Measurements from ENCODE around the gene RBM27. TPM values are rescaled to one million over a fixed set of nuclear protein-coding genes. Genes with fewer than 3 reads are reported as not detected.

RBM27 gene
- total RNA-seq, 1 experiment from 2014 or later, result 22.5 TPM

GRCh38 chr5:146249801-146250200 lies 46.4 kb downstream of the RBM27 start:
- intact Hi-C loops (cut with micrococcal nuclease; ENCODE audit: unreplicated experiment), result no loop called here
- H3K27me3 ChIP-seq (ENCODE audit: control insufficient read depth, insufficient read depth, low read length), result no peaks in the 10 kb centered on the region
- POLR2A ChIA-PET, result no interaction called here
- H3K36me3 ChIP-seq (ENCODE audit: control insufficient read depth, insufficient read depth, low read length), result 0 out of 2 replicates have a peak, but pooled peaks cover under 1% of the 10 kb centered on the region
- CTCF ChIA-PET, result interaction anchor here (0.6 kb wide), 1 partner anchor 30 kb away, joined by 7 read pairs; no protein-coding TSS in a partner anchor
- TF ChIP-seq TCF7L2 (IDR thresholded peaks at IDR 0.05; ENCODE audit: low read depth, low read length), result no peak
- TF ChIP-seq SIN3A (IDR thresholded peaks at IDR 0.05; ENCODE audit: borderline replicate concordance, insufficient read depth, low read depth, low read length), result no peak
- TF ChIP-seq, protein P1, sequence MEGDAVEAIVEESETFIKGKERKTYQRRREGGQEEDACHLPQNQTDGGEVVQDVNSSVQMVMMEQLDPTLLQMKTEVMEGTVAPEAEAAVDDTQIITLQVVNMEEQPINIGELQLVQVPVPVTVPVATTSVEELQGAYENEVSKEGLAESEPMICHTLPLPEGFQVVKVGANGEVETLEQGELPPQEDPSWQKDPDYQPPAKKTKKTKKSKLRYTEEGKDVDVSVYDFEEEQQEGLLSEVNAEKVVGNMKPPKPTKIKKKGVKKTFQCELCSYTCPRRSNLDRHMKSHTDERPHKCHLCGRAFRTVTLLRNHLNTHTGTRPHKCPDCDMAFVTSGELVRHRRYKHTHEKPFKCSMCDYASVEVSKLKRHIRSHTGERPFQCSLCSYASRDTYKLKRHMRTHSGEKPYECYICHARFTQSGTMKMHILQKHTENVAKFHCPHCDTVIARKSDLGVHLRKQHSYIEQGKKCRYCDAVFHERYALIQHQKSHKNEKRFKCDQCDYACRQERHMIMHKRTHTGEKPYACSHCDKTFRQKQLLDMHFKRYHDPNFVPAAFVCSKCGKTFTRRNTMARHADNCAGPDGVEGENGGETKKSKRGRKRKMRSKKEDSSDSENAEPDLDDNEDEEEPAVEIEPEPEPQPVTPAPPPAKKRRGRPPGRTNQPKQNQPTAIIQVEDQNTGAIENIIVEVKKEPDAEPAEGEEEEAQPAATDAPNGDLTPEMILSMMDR (IDR thresholded peaks at IDR 0.05), result no peak
- TF ChIP-seq, protein P2, sequence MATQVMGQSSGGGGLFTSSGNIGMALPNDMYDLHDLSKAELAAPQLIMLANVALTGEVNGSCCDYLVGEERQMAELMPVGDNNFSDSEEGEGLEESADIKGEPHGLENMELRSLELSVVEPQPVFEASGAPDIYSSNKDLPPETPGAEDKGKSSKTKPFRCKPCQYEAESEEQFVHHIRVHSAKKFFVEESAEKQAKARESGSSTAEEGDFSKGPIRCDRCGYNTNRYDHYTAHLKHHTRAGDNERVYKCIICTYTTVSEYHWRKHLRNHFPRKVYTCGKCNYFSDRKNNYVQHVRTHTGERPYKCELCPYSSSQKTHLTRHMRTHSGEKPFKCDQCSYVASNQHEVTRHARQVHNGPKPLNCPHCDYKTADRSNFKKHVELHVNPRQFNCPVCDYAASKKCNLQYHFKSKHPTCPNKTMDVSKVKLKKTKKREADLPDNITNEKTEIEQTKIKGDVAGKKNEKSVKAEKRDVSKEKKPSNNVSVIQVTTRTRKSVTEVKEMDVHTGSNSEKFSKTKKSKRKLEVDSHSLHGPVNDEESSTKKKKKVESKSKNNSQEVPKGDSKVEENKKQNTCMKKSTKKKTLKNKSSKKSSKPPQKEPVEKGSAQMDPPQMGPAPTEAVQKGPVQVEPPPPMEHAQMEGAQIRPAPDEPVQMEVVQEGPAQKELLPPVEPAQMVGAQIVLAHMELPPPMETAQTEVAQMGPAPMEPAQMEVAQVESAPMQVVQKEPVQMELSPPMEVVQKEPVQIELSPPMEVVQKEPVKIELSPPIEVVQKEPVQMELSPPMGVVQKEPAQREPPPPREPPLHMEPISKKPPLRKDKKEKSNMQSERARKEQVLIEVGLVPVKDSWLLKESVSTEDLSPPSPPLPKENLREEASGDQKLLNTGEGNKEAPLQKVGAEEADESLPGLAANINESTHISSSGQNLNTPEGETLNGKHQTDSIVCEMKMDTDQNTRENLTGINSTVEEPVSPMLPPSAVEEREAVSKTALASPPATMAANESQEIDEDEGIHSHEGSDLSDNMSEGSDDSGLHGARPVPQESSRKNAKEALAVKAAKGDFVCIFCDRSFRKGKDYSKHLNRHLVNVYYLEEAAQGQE (IDR thresholded peaks at IDR 0.05; ENCODE audit: insufficient read depth in 1 of 2, low read depth in 2 of 2, low read length in 1 of 2), result no peak
- no peak for TF ChIP-seq POLR2AphosphoS5 (IDR thresholded peaks at IDR 0.05; ENCODE audit: low read depth, low read length)
- ATAC-seq (no peak), DNase-seq (ENCODE audit: low read depth, low spot score) (no peak)
- no peaks in the 10 kb centered on the region for H3K9me3 ChIP-seq (ENCODE audit: control insufficient read depth, insufficient read depth, low read depth, low read length)
- BruUV-seq (replicated peaks), result no TSS peak
- H3K27ac ChIP-seq (ENCODE audit: low read length), result no peak overlapping the region
- H3K4me1 ChIP-seq (ENCODE audit: control insufficient read depth, insufficient read depth, low read length), result no peaks in the 10 kb centered on the region
- in situ Hi-C loops (cut with HindIII; ENCODE audit: low pct_unique_long_range_greater_than_20kb, low sequenced_read_pairs), result no loop called here
- H3K4me3 ChIP-seq (ENCODE audit: low read depth in 2 of 2, low read length in 2 of 2), result no peak overlapping the region

Other genes with a start within 250 kb of the RBM27 start
- 0.49 TPM for gene PLAC8L1, start 98.0 kb upstream of the RBM27 start, total RNA-seq (2021; ENCODE audit: unreplicated experiment)
- 137 TPM for gene LARS1, start 21.0 kb upstream of the RBM27 start, total RNA-seq (2021; ENCODE audit: unreplicated experiment)
- 0.15 TPM for gene POU4F3, start 135.2 kb downstream of the RBM27 start, total RNA-seq (2021; ENCODE audit: unreplicated experiment)
- 75.9 TPM for gene TCERG1, start 243.7 kb downstream of the RBM27 start, total RNA-seq (2021; ENCODE audit: unreplicated experiment)

All from Panc1 (cell line).